ENCODE measurements around the gene ADD3.

The ADD3 gene

DNA sequence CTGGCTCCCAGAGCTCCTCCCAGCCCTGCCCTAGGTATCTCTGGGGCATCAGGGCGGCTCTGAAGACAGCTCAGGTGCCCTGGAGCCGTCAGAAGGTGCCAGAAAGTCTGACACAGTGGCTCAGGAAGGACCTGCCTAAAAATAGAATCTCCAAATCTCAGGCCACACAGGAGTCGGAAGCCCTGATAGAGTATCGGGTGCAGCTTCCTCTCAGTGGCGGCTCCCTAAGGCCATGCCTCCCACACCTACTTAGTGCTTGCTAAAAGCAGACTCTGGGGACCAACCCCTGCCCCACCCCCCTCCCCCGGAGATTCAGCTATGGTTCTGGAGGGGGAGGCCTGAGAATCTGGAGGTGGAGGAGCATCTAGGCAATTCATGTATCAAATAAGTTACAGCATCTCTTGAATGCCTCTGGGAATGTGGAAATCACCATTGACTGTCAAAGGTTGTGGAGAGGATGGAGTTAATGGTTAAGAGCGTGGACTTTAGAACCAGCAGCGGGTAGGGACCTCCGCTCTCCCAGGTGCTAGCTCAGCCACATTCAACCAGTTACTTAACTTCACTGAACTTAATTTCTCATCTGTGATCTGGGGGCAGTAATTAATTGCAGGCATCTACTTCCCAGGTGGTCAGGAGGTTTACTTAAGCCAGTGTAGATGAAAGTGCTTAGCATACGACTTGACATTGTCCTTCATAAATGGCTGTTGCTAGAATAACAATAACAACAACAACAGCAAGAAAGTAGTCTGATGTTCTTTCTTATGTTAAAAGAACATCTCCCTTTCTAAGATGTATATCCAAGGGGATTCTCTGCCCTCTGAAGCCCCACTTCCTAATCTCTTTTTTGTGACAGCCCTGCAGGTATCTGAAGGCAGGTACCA is 161.1 kb downstream of the ADD3 start:
- TF ChIP-seq, protein P1, sequence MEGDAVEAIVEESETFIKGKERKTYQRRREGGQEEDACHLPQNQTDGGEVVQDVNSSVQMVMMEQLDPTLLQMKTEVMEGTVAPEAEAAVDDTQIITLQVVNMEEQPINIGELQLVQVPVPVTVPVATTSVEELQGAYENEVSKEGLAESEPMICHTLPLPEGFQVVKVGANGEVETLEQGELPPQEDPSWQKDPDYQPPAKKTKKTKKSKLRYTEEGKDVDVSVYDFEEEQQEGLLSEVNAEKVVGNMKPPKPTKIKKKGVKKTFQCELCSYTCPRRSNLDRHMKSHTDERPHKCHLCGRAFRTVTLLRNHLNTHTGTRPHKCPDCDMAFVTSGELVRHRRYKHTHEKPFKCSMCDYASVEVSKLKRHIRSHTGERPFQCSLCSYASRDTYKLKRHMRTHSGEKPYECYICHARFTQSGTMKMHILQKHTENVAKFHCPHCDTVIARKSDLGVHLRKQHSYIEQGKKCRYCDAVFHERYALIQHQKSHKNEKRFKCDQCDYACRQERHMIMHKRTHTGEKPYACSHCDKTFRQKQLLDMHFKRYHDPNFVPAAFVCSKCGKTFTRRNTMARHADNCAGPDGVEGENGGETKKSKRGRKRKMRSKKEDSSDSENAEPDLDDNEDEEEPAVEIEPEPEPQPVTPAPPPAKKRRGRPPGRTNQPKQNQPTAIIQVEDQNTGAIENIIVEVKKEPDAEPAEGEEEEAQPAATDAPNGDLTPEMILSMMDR (IDR thresholded peaks at IDR 0.05): no peak

DNA sequence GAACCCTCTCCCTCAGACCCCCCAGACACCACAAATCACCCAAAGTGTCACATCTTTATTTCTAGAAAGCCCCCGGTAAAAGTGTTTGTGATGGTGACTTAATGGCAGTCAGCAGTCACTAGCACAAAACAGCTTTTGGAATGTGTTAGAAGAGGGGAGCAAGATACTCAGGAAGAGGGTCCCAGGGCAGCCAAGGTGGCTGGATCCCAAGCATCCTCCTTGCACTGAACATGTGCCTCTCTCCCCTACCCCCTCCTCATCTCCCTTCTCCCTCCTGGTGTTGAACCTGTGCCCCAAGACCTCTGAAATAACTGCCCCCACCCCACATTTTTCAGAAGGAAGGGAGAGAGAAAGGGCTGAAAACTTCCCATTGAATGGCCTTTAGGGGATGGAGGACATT is 161.8 kb downstream of the ADD3 start:
- TF ChIP-seq, protein P1 (IDR thresholded peaks at IDR 0.05): no peak

DNA sequence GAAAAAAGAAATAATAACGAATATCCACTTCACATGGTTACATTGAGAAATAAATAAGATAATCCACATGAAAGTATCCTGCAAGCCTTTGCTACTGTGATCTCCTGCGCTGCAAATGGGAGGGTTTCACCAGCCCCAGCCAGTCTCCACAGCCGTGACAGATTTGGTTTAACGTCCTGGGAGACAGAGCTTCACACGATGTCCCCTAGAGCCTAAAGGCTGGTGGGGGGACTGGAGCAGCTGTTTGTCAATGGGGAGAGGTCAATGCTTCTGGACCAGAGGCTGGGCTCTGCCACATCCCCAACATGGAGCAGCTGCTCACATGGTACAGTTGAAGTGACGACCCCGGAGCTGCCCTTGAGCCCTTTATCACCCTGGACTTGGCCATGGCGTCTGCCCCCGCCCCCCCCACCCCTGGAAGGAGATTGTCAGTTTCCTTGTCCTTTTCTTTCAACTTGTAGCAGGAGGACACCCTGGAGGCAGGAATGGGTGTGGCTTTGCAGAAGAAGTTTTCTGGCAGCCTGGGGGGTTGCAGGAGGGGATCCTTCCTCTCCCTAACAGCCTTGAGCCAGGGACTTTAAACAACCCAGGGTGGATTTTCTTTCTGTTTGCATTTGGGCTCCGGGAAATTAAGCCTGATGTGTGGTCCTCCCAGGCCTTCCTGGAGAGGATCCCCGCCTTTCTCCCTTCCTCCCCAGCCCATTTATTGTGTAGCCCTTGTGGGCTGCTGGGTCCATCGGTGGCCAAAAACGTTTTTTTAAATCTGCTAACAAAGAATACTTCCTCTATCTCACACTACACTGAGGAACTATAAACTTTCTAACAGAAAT is 162.6 kb downstream of the ADD3 start:
- TF ChIP-seq, protein P1 (IDR thresholded peaks at IDR 0.05): no peak

DNA sequence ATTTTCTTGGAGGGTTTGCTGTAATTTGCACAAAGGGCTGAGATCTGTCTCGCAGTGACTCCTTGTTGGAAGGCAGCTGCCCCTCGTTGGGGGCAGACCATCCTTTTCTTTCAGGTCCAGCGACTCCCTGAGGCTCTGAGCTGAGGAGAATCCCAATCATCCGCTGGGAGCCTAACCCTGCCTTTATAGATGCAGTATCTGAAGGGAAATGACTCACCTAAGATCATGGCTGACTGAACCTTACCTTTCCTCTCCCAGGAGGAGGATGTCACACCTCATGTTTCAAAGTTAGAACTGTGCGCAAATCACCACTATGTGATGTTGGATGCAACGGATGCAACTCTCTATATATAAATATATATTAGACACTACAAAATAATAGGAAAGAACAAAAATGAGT is 163.2 kb downstream of the ADD3 start:
- TF ChIP-seq, protein P1 (IDR thresholded peaks at IDR 0.05): no peak

DNA sequence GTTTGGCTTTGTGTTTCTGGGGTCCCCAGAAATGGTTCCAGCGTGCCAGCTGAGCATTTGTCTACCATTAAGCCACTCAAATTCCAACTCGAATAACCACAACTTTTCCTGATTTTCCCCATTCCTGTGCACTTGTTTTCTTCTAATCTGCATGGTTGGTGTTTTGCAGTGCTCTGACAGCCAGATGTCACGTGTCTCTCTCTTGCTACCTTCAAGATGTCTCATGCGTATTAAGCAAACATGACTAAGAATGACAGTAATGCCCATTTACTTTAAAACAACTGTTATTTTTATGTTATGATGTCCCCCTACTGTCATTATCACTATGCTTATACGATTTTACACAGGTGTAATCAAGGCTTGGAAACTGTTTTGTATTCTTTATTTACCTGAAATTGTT is 164.4 kb downstream of the ADD3 start:
- TF ChIP-seq, protein P1 (IDR thresholded peaks at IDR 0.05): no peak

DNA sequence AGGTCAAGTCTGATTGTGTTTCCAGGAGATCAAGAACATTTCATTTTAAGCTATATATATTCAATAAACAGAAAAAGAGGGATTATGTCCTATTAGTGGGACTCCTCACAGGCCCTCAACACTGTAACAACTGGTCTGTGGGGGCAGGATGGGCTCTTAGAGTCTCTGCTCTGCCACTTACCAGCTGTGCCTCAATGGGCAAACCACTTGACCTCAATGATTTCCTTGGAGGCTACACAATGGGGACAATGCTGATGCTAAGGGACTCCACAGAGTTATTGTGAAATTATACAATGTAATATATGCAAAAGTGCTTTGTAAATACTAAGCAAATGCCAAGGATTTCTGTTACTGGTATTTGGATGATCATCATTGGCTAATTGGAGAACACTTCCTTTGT is 166.4 kb downstream of the ADD3 start:
- TF ChIP-seq, protein P1 (IDR thresholded peaks at IDR 0.05): no peak

DNA sequence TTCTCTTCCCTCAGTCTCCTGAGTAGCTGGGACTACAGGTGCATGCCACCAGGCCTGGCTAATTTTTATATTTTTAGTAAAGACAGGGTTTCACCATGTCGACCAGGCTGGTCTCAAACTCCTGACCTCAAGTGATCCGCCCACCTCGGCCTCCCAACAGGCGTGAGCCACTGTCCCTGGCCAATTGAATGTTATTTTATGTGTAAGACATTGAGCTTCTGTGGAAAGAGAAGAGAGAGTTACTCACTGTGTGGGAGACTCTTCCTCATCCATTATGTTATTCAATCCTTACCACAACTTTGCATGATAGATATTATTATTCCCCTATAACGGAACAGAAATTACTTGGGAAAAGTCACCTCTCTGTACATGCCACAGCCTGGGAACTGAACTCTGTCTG is 167.0 kb downstream of the ADD3 start:
- TF ChIP-seq, protein P1 (IDR thresholded peaks at IDR 0.05): no peak

Data from LNCAP (cell line).